SJCRH30 (cell line): ENCODE measurements around the gene PPP1R2B. TPM values are rescaled to one million over a fixed set of nuclear protein-coding genes. Genes with fewer than 3 reads are reported as not detected.
"Not testable (repeated sequence)": the region's sequence is repeated elsewhere in the genome, so short reads cannot be mapped to it uniquely, and the experiment has no call there.

Experiments
- DNase-seq, 2 experiments: peaks; one replicate each; pipeline ENCODE4 v3.0.0-alpha.2; 2015 to 2020
- H3K27ac ChIP-seq: fragments of 250-450 bp; sonication (Bioruptor Pico); 2 replicates; pipeline ENCODE4 v1.5.1; 2020; ENCODE audit warnings: mild to moderate bottlenecking, moderate library complexity
- H3K27me3 ChIP-seq: fragments of 250-450 bp; sonication (Bioruptor Pico); 2 replicates; pipeline ENCODE4 v1.5.1; 2020; ENCODE audit warnings: mild to moderate bottlenecking, moderate library complexity
- H3K36me3 ChIP-seq: fragments of 250-450 bp; sonication (Bioruptor Pico); 2 replicates; pipeline ENCODE4 v1.5.1; 2020; ENCODE audit warnings: mild to moderate bottlenecking, moderate library complexity
- H3K4me1 ChIP-seq: fragments of 250-450 bp; sonication (Bioruptor Pico); 2 replicates; pipeline ENCODE4 v1.5.1; 2020; ENCODE audit warnings: mild to moderate bottlenecking, moderate library complexity
- H3K4me3 ChIP-seq: fragments of 250-450 bp; sonication (Bioruptor Pico); 2 replicates; pipeline ENCODE4 v1.5.1; 2020; ENCODE audit warnings: mild to moderate bottlenecking, moderate library complexity
- H3K9me3 ChIP-seq: fragments of 250-450 bp; sonication (Bioruptor Pico); replicated peaks from 2 replicates; pipeline ENCODE4 v1.5.1; 2020; ENCODE audit warnings: mild to moderate bottlenecking, moderate library complexity
- total RNA-seq: library from RNA; depleted of rRNA; stranded (reverse); fragments of >200 nt; shearing (Covaris generic); gene quantifications from 2 replicates; pipeline ENCODE4 v1.2.3, GENCODE V29; 2014

The PPP1R2B gene
- total RNA-seq, 1 experiment from 2014 or later, result not detected

DNA sequence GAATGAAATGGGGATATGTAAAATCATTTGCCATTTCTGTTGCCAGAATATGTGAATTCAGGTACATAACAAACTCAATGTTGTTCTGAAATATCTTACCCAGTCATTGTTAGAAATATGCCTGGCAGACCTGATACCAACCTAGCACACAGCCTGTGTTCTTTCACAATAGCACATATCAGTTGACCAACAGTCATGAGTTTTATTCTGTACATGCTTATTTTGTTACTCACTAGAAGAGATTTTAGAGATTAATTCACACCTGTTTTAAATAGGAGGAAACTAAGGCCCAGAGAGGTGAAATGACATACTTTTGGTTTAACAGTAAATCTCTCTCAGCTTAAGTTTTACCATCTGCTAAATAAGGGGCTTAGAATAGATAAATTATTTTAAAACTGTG lies 8.4 kb upstream of the PPP1R2B start:
- no peak overlapping the region for H3K27ac ChIP-seq
- DNase-seq, result peak in 1 of 2 experiments; percentile 3
- no peaks in the 10 kb centered on the region for H3K9me3 ChIP-seq
- H3K4me1 ChIP-seq, result no peaks in the 10 kb centered on the region
- no peaks in the 10 kb centered on the region for H3K36me3 ChIP-seq
- H3K4me3 ChIP-seq, result no peak overlapping the region
- no peaks in the 10 kb centered on the region for H3K27me3 ChIP-seq

GRCh38 chr5:156846914-156847313 lies 3.2 kb upstream of the PPP1R2B start:
- Histone ChIP-seq H3K4me1 (no peaks in the 10 kb centered on the region), H3K9me3 (no peaks in the 10 kb centered on the region), H3K27ac (no peak overlapping the region), H3K4me3 (no peak overlapping the region), H3K36me3 (no peaks in the 10 kb centered on the region), H3K27me3 (no peaks in the 10 kb centered on the region)
- no peak for DNase-seq

GRCh38 chr5:156848447-156848846 lies 1.6 kb upstream of the PPP1R2B start:
- H3K36me3 ChIP-seq, H3K4me1 ChIP-seq, H3K4me3 ChIP-seq, H3K27me3 ChIP-seq, H3K9me3 ChIP-seq, DNase-seq, H3K27ac ChIP-seq: not testable (repeated sequence)

DNA sequence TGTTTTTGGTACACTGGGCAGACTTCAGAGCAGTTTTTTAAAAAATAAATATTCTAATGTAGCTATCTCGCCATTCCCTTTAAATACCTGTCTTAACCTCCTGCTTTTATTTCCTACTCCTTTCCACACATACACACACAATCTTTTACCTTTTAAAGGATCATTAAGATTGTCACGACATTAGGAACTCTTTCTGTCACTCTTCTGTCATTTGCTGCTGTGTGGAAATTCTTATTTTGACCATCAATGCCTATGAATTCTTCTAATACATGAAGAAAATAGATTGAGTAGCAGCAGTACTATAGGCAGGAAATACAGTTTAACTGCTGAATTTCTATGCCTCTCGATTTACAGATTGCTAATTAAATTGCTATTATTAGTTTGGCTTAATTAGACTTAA lies 1.8 kb downstream of the PPP1R2B start:
- Histone ChIP-seq H3K27ac (no peak overlapping the region), H3K4me3 (no peak overlapping the region)

DNA sequence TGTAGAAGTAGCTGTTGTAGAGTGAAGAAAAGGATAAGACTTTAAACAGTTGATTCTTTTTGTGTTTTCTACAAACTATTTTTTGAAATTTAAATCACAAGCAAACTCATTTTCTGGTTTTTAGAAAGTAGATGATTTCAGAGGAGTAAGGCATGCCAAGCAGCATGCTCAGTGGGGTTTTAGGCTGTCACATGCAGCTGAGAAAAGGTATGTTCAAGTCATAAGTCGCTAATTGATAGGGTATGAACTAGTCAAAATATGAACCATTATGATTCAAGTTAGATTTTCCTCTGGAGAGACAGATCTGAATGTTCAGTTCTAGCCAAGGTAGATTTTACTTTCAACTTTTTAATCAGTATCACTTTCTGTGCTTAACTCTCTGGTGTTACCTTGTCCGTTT lies 3.0 kb downstream of the PPP1R2B start:
- not testable (repeated sequence) for DNase-seq, H3K4me3 ChIP-seq, H3K36me3 ChIP-seq, H3K4me1 ChIP-seq, H3K27ac ChIP-seq, H3K9me3 ChIP-seq, H3K27me3 ChIP-seq

More for the DNA sequence above, 1.8 kb downstream of the PPP1R2B start:
- H3K36me3 ChIP-seq, result no peaks in the 10 kb centered on the region
- no peaks in the 10 kb centered on the region for H3K27me3 ChIP-seq
- DNase-seq, result no peak
- peaks cover 10% of the 10 kb centered on the region; the same call in 1 of the 2 replicates for H3K9me3 ChIP-seq
- H3K4me1 ChIP-seq, result no peaks in the 10 kb centered on the region

DNA sequence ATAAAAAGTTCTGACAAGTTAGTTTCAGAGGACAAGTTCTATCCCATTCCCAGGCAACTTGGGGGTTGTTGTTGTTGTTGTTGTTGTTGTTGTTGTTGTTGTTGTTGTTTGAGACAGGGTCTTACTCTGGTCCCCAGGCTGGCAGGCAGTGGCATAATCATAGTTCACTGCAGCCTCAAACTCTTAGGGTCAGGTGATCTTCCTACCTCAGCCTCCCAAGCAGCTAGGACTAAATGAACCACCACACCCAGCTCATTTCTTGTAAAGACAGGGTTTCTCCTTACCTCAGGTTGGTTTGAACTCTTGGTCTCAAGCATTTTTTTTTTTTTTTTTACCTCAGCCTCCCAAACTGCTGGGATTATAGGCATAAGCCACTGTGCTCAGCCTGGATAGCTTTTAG lies 15.3 kb downstream of the PPP1R2B start:
- Histone ChIP-seq H3K27ac (no peak overlapping the region), H3K36me3 (no peaks in the 10 kb centered on the region), H3K4me3 (no peak overlapping the region), H3K27me3 (no peaks in the 10 kb centered on the region; the same call in 1 of the 2 replicates), H3K9me3 (no peaks in the 10 kb centered on the region), H3K4me1 (no peaks in the 10 kb centered on the region)
- DNase-seq, result no peak

- Histone ChIP-seq H3K4me1 (no peaks in the 10 kb centered on the region), H3K9me3 (no peaks in the 10 kb centered on the region), H3K27ac (no peak overlapping the region), H3K36me3 (no peaks in the 10 kb centered on the region), H3K4me3 (no peak overlapping the region), H3K27me3 (peaks cover 6% of the 10 kb centered on the region; the same call in 1 of the 2 replicates)
- DNase-seq, result no peak
These were observed 20.4 kb downstream of the PPP1R2B start for GRCh38 chr5:156870498-156870839.

DNA sequence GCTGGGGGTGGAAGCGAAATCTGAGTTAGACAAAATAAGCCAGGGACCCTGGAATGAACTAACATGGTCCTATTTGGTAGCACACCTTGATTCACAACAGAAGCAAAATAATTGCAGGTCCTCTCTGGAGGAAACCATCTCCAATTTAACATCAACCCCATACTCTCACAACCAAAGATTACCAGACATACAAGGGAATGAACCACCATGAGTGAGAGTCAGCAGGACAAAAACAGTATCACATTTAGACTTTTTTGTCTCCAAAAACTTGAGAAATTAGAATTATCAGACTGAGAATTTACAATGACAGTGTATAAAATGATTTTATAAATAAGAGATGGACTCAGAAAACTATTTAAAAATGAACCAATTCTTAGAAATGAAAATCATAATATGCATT lies 21.1 kb downstream of the PPP1R2B start:
- H3K27me3 ChIP-seq, result peaks cover 6% of the 10 kb centered on the region; the same call in 1 of the 2 replicates
- H3K36me3 ChIP-seq, result no peaks in the 10 kb centered on the region
- no peak overlapping the region for H3K4me3 ChIP-seq
- H3K27ac ChIP-seq, result no peak overlapping the region
- no peaks in the 10 kb centered on the region for H3K9me3 ChIP-seq
- DNase-seq, result no peak
- no peaks in the 10 kb centered on the region for H3K4me1 ChIP-seq

DNA sequence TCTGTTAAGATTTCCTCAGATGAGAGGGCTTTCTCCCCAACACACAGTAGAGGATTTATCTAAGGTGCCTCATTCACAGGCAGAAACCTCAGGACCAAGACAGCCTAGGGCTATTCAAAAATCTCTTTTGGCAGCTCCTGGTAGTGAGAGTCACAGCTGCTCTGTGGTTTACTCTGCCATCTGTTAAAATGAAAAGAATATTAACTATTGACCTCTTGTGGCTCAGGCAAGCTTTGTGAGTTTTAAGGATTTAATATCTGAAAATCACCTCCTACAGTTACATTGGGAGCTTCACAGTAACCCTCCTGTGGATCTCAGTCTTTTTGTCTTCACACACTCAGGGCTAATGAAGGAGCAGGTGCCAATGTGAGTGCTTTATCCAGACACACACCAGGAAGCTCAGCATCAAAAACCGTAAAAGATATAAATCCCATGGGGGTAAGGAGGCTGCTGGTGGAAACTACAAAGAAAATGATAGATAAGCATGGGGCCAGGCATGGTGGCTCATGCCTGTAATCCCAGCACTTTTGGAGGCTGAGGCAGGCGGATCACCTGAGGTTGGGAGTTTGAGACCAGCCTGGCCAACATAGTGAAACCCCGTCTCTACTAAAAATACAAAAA lies 29.7 kb downstream of the PPP1R2B start:
- Histone ChIP-seq H3K9me3 (no peaks in the 10 kb centered on the region), H3K27ac (no peak overlapping the region), H3K4me3 (no peak overlapping the region), H3K4me1 (no peaks in the 10 kb centered on the region), H3K36me3 (no peaks in the 10 kb centered on the region), H3K27me3 (peaks cover 2% of the 10 kb centered on the region; the same call in 1 of the 2 replicates)
- DNase-seq, result peak; percentile 55 to 84

DNA sequence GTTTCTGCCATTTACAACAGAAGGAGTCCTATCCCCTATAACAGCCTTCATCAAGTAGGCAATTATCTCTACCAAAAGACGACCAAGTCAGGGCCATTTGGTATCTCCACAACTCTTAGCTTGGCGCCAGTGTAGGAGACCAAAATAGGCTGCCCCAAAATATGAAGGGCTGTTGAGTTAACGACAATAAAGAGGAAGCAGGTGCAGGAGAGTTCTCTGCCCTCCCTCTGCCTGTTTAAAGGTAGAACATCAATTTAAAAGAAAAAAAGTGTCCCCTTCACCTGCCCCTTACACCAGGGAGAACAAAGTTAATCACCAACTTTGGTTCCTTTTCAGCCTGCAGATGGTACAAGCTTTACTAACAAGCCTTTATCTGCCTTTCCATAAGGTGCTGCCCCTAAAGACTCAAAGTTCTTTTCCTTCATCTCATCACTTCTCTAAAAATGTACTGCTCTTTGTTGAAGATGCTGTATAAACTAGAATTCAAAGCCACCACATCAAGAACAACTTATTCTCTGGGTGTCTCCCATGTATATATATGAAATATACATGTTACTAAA lies 33.3 kb downstream of the PPP1R2B start:
- no peaks in the 10 kb centered on the region for H3K36me3 ChIP-seq
- H3K27ac ChIP-seq, result no peak overlapping the region
- no peak overlapping the region for H3K4me3 ChIP-seq
- no peaks in the 10 kb centered on the region for H3K9me3 ChIP-seq
- H3K27me3 ChIP-seq, result no peaks in the 10 kb centered on the region; the same call in 1 of the 2 replicates
- H3K4me1 ChIP-seq, result no peaks in the 10 kb centered on the region
- no peak for DNase-seq

- no peak for DNase-seq
- H3K4me3 ChIP-seq, result no peak overlapping the region
- no peaks in the 10 kb centered on the region for H3K9me3 ChIP-seq
- H3K27ac ChIP-seq, result no peak overlapping the region
- no peaks in the 10 kb centered on the region for H3K36me3 ChIP-seq
- no peaks in the 10 kb centered on the region for H3K4me1 ChIP-seq
- peaks cover 6% of the 10 kb centered on the region; the same call in 1 of the 2 replicates for H3K27me3 ChIP-seq
These were observed 38.4 kb downstream of the PPP1R2B start for GRCh38 chr5:156888520-156888919.

- H3K9me3 ChIP-seq, result no peaks in the 10 kb centered on the region
- H3K27me3 ChIP-seq, result peaks cover 6% of the 10 kb centered on the region; the same call in 1 of the 2 replicates
- no peaks in the 10 kb centered on the region for H3K36me3 ChIP-seq
- H3K4me3 ChIP-seq, result no peak overlapping the region
- H3K27ac ChIP-seq, result no peak overlapping the region
- no peak for DNase-seq
- no peaks in the 10 kb centered on the region for H3K4me1 ChIP-seq
These were observed 42.1 kb downstream of the PPP1R2B start for GRCh38 chr5:156892223-156892622.

GRCh38 chr5:156892864-156893263 lies 42.8 kb downstream of the PPP1R2B start:
- Histone ChIP-seq H3K27ac (no peak overlapping the region), H3K27me3 (peaks cover 6% of the 10 kb centered on the region; the same call in 1 of the 2 replicates), H3K36me3 (no peaks in the 10 kb centered on the region), H3K4me1 (no peaks in the 10 kb centered on the region), H3K4me3 (no peak overlapping the region), H3K9me3 (no peaks in the 10 kb centered on the region)
- no peak for DNase-seq

- H3K4me1 ChIP-seq, result no peaks in the 10 kb centered on the region
- H3K4me3 ChIP-seq, result no peak overlapping the region
- no peak overlapping the region for H3K27ac ChIP-seq
- peaks cover 6% of the 10 kb centered on the region; the same call in 1 of the 2 replicates for H3K27me3 ChIP-seq
- H3K9me3 ChIP-seq, result no peaks in the 10 kb centered on the region
- no peak for DNase-seq
- H3K36me3 ChIP-seq, result no peaks in the 10 kb centered on the region
These were observed 43.4 kb downstream of the PPP1R2B start for GRCh38 chr5:156893517-156893916.

- no peak overlapping the region for H3K27ac ChIP-seq
- H3K9me3 ChIP-seq, result no peaks in the 10 kb centered on the region
- no peaks in the 10 kb centered on the region for H3K36me3 ChIP-seq
- 0 out of 2 replicates have a peak, but pooled peaks cover 2% of the 10 kb centered on the region for H3K27me3 ChIP-seq
- no peak for DNase-seq
- H3K4me1 ChIP-seq, result no peaks in the 10 kb centered on the region
- no peak overlapping the region for H3K4me3 ChIP-seq
These were observed 46.5 kb downstream of the PPP1R2B start for GRCh38 chr5:156896546-156896945.
